ENCODE data around the gene IKZF3. TPM values are rescaled to one million over a fixed set of nuclear protein-coding genes. Genes with fewer than 3 reads are reported as not detected.

Gene IKZF3
- total RNA-seq, 1 experiment from 2014 or later: not detected

DNA sequence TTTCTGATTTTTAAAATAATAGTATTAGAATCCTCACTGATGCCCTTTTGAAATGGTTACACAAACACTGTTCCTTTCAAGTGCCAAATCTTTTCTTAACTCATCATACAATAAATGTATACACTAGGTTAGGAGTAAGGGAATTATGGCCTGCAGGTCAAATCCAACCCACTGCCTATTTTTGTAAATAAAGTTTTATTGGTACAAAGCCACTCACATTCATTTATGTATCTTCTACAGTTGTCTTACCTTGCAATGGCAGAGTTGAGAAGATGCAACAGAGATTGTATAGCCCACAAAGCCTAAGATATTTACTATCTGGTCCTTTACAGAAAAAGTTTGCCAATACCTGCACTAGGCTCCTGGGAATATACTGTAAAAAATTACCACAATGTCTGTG is 47.8 kb downstream of the IKZF3 start:
- DNase-seq (ENCODE audit: low spot score): no peak

DNA sequence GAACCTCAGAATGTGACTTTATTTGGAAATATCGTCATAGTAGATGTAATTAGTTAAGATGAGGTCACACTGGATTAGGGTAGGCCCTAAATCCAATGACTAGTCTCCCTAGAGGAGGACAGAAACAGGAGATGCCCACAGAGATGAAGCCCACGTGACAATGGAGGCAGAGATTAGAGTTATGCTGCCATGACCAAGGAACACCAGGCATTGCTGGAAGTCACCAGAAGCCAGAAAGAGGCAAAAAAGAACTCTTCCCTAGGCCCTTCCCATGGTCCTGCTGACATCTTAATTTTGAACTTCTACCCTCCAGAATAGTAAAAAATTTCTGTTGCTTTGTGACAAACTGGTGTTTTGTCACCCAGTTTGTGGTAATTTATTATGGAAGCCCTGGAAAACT is 49.6 kb downstream of the IKZF3 start:
- no peak for DNase-seq (ENCODE audit: low spot score)

DNA sequence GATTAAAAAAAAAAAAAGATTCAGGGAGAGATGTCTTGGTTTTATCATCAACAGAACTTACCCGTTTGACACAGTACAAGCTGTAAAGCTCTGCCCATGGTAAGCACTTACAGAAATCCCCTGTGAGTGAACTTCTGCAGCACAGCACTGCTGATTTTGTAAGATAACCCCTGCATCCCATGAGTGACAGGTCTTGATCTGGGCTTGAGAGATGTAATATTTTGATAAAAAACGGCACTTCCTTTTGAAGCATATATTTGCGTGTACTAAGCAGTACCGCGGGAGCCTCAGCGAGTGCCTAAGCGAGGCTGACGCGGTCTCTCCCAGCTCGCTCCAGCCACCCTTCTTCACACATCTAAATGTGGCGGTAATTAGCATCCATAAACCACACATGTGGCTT is 50.5 kb downstream of the IKZF3 start:
- DNase-seq (ENCODE audit: low spot score): no peak

- DNase-seq (ENCODE audit: low spot score): no peak
These were observed 51.6 kb downstream of the IKZF3 start for GRCh38 chr17:39812466-39812865.

DNA sequence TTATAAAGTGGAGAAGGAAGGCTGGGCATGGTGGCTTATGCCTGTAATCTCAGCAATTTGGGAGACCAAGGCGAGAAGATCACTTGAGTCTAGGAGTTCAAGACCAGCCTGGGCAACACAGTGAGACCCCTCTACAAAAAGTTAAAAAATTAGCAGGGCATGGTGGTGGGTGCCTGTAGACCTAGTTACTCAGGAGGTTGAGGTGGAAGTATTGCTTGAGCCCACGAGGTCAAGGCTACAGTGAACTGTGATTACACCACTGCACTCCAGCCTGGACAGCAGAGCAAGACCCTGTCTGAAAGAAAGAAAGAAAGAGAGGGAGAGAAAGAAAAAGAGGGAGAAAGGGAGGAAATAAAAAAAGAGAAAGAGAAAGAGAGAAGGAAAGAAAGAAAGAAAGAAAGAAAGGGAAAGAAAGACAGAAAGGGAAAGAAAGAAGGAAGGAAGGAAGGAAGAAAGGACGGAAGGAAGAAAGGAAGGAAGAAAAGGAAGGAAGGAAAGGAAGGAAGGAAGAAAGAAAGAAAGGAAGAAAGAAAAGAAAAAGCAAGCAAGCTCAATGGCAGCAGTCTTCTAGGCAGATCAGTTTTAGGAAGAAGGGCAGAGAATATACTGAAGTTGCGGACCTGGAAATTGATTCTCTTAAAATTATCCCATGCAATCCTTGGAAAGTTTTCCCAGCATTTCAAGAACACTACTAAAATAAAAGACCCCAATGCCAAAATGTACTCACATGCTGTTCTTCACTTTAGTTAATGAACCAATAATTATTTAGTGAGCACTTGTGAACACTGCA is 53.0 kb downstream of the IKZF3 start:
- DNase-seq (ENCODE audit: low spot score): no peak

DNA sequence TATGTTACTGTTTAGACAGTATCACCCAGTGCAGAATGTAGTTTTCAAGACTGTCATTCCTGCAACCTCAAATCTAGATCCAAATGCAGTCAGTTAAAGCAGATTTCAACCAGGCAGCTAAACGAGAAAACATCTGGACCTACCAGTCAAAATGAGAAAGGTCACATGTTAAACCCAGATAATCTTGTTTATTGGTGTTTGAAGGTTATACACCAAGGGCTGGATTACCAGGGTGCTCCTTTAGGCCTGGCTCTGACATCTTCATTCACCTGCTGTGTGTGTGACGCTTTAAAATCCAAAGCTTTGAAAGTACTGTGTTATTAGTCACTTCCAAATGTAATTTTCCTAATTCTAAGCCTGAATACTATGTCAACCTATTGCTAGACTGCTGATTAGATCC is 54.9 kb downstream of the IKZF3 start:
- DNase-seq (ENCODE audit: low spot score): no peak

GRCh38 chr17:39808409-39808997 is 55.6 kb downstream of the IKZF3 start:
- no peak for DNase-seq (ENCODE audit: low spot score)

DNA sequence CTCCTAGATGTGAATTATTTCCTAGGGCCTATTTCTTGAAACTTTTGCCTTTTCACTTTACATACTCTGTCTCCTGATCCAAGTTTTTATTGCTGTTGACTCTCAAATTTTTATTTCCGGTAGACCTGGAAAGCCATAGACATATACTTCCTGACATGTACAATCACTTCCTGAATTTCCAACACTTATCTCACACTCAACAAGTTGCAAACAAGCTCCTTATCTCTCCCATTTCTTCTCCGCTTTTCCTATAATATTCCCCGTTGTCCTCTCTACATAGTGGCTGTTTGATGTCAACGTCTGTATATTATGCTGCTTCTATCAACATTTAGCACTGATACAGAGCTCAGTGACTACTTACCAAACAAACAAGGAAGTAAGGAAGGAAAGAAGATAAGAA is 59.3 kb downstream of the IKZF3 start:
- DNase-seq (ENCODE audit: low spot score): no peak

DNA sequence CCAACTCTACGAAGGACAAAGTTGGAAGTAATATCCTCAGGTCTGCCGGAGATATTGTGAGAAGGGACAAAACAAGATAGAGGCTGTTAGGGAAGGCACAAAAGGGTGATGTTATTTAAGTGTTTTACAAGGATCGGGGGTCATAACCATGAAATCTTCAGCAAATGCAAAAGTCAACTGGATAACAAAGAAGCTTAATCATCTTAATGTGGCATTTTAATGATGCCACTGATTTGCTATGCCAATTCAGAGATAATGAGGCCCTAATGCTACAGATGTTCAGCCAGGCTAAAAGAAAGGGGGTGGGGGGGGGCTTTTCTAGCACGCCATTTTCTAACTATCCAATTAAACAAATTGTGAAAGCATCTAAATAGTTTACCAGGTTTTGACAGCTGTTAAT is 63.1 kb downstream of the IKZF3 start:
- no peak for DNase-seq (ENCODE audit: low spot score)

DNA sequence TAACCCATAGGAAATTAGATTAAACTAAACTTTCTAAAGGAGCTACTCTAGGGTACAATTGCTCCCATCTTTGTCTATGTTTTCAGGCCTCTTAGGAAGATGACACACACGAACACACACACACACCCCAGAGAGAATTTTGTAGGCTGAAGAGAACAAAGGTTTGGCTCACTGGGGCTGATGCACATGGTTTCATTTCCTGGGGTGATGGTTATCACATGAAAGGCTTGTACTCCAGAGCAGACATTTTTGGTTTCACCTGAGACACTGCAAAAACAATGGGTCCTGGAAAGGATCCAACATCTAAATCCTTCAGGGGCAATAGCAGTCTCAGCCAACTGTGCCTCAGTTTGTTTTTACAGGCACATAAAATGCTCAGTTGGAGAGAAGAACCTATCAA is 63.6 kb downstream of the IKZF3 start:
- no peak for DNase-seq (ENCODE audit: low spot score)

DNA sequence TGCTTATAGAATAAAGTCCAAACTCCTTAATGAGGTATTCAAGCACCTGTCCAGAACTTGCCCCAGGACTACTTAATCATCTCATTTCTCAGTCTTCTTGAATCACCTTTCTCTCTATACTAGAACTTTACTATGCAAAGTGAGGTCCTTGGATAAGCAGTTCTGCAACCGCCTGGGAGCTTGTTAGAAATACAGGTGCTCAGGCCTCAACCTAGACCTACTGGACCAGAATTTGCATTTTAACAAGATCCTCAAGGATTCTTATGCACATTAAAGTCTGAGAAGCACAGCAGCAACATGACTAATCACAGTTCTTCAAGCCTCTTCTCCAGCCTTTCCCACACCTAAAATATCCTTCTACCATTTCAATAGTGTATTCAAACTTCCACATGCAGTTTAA is 64.7 kb downstream of the IKZF3 start:
- no peak for DNase-seq (ENCODE audit: low spot score)

DNA sequence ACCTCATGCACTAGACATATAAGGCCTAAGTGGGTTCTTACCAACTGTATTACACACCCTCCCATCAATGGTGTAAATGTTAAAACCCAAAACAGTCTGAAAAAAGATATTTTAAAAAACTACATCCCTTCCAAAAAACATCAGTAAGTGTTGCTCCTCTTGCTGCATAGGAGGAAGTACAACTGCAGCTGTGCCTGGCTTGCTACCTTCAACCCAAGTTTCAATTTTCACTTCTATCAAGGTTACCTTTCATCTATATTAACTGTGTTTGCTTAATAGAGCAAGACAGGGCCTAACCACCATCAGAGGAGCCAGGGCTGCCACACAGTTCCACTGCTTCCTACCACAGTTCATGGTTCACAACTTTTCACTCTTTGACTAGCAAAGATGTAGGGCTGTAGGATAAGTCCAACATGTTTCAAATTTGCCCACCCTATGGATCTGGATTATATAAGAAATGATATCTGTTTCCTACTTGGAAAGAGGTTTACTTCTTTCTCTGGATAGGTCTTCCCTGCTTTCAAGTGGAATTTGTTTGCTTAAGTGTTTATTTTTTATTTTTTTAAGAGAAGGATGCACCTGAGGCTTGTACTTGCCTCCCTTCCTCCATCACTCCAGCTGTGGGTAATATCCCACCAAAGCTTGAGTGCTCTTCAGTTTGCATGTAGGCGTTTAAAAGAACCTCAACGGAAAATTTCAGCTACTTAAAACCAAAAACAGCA is 69.7 kb downstream of the IKZF3 start:
- no peak for DNase-seq (ENCODE audit: low spot score)

DNA sequence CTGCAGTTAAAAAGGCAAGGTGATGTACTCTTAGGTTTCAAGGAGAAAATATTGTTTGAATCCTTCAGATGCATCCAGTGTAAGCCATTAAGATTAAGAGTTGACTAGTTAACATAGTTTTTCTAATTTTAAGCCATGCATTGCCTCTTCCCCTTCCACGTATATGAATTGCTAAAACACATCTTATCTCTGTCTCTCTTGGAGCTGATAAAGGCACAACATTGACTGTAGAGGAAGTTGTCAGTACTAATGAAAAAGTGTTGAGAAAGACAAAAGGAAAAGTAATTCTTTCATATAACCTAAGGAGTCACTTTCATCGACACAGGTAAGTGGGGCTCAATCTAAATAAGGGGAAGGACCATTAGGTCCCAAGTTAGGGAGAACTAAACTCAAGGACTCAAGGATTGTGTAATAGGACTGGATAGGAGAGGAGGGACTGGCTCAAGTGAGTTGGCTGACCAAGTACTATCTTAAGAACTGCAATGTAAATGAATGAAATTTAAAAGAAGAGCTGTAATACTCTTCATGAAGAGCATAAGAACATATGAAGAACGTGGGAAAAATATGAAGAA is 70.7 kb downstream of the IKZF3 start:
- DNase-seq (ENCODE audit: low spot score): no peak

GRCh38 chr17:39792526-39793221 is 71.4 kb downstream of the IKZF3 start:
- no peak for DNase-seq (ENCODE audit: low spot score)

- no peak for DNase-seq (ENCODE audit: low spot score)
These were observed 72.8 kb downstream of the IKZF3 start for GRCh38 chr17:39791111-39791992.

- DNase-seq (ENCODE audit: low spot score): no peak
These were observed 76.2 kb downstream of the IKZF3 start for GRCh38 chr17:39787743-39788484.

DNA sequence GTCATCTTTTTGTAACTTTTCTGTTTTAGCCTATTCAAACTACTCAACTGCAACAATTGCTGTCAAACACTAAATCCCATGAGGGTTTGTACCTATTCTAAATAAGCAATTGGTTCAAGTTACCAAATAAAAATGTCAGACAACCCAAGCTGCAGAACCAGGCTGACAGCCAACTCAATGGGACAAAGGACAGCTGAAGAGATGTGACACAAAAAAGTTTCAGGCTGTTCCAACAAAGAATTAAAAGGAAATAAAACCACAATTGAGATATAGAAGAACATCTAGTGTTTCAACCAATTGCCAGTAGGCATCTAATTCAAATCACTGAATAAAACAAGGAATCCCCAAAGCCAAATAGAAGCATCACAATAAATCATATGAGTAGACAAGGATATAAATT is 77.1 kb downstream of the IKZF3 start:
- no peak for DNase-seq (ENCODE audit: low spot score)

DNA sequence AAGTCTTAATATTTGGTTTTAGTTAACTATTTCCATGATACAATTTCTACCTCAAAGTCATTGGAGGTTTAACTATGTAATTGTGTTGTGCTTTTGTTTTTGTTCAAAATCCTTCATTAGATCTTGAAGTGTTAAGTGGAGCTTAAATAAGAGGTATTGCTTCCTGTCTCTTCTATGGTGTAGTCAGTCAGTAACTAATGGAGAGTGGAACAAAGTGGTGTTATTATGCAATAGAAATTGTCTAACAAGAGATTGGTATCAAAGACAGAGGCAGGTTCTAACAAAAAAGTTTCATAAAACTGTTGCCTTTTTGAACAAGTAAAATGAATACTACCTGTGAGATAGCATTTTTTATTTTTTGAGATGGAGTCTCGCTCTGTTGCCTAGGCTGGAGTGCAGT is 81.1 kb downstream of the IKZF3 start:
- no peak for DNase-seq (ENCODE audit: low spot score)

DNA sequence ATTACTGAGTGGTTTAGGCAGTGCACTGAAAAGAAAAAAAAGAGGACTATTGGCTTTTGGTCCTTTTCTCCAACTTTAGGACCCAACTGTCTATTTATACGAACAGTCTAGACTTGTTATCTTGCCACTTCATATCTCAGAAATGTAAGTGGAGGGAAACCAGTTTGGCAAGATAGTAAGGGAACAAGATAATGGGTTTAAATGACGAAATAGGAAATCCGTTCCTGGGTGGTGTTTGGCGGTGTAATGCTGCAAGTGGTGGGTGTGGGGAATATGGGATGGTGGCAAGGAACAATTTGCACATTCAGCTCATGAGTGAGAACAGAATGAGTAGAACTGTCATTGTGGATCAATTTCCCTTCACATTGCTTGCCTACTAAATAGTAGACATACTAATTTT is 81.6 kb downstream of the IKZF3 start:
- DNase-seq (ENCODE audit: low spot score): no peak

DNA sequence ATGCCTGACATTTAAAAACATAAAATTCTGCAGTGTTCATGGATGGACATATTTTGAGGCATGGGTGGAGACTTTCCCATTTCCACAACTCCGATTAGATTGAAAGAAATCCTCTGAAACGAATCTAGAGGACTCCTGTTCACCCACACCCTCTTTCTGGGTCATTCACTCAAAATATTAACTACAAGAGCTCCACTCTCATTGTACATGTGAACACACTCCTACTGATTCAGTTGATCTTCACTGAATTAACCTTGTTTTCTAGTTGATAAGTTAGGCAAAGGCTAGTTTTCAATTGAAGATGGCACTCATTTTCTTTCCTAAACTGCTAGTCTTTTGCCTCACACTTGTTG is 82.3 kb downstream of the IKZF3 start:
- no peak for DNase-seq (ENCODE audit: low spot score)
